CD4-positive, alpha-beta T cell treated with Interleukin-2 at 100 ng/mL for 4 hours (primary cell): ENCODE measurements around the gene ZC3H8.
"Not testable (repeated sequence)": the region's sequence is repeated elsewhere in the genome, so short reads cannot be mapped to it uniquely, and the experiment has no call there.

Experiments used
- DNase-seq: peaks from one replicate; pipeline ENCODE4 v3.0.0-alpha.2; 2020; ENCODE audit warnings: low spot score

ZC3H8 gene

GRCh38 chr2:112254466-112255240, at the start of gene ZC3H8:
ZC3H8 (minus strand) TSS chr2:112255042; CDS start chr2:112254981, 61 bp downstream.
- peak; percentile 95 for DNase-seq

GRCh38 chr2:112304298-112304941, 49.6 kb upstream of the ZC3H8 start:
- DNase-seq, result no peak

GRCh38 chr2:112301973-112302372, 47.1 kb upstream of the ZC3H8 start:
- no peak for DNase-seq

- DNase-seq, result no peak
Observed at GRCh38 chr2:112301171-112301584, 46.3 kb upstream of the ZC3H8 start.

GRCh38 chr2:112296407-112296806, 41.6 kb upstream of the ZC3H8 start:
- DNase-seq, result no peak

- no peak for DNase-seq
Observed at GRCh38 chr2:112295407-112296078, 40.7 kb upstream of the ZC3H8 start.

- no peak for DNase-seq
Observed at GRCh38 chr2:112293636-112294401, 39.0 kb upstream of the ZC3H8 start.

GRCh38 chr2:112290648-112291047, 35.8 kb upstream of the ZC3H8 start:
- DNase-seq, result no peak

- no peak for DNase-seq
Observed at GRCh38 chr2:112290088-112290487, 35.2 kb upstream of the ZC3H8 start.

- DNase-seq, result not testable (repeated sequence)
Observed at GRCh38 chr2:112283535-112283934, 28.7 kb upstream of the ZC3H8 start.

GRCh38 chr2:112282066-112282465, 27.2 kb upstream of the ZC3H8 start:
- not testable (repeated sequence) for DNase-seq

- no peak for DNase-seq
Observed at GRCh38 chr2:112277596-112278220, 22.9 kb upstream of the ZC3H8 start.

GRCh38 chr2:112276954-112277353, 22.1 kb upstream of the ZC3H8 start:
- no peak for DNase-seq

GRCh38 chr2:112275887-112276773, 21.3 kb upstream of the ZC3H8 start:
- DNase-seq, result peak; percentile 75

- DNase-seq, result peak; percentile 100
Observed at GRCh38 chr2:112275311-112275886, 20.6 kb upstream of the ZC3H8 start, which contains the start of gene ZC3H6. ZC3H6 (plus strand) TSS chr2:112275597; CDS start chr2:112275995, 398 bp downstream.

GRCh38 chr2:112273349-112273748, 18.5 kb upstream of the ZC3H8 start:
- no peak for DNase-seq

- DNase-seq, result no peak
Observed at GRCh38 chr2:112272669-112273068, 17.8 kb upstream of the ZC3H8 start.

GRCh38 chr2:112268547-112268946, 13.7 kb upstream of the ZC3H8 start:
- no peak for DNase-seq

- no peak for DNase-seq
Observed at GRCh38 chr2:112262876-112263275, 8.0 kb upstream of the ZC3H8 start.

GRCh38 chr2:112260295-112260625, 5.4 kb upstream of the ZC3H8 start:
- no peak for DNase-seq
